HG02588 (cell line): ENCODE results near the gene SEMA3B.

ENCODE experiments used
- ATAC-seq: cut with Tn5 transposase; IDR thresholded peaks from one replicate; pipeline ENCODE4 v1.9.1; 2021; ENCODE audit warnings: mild to moderate bottlenecking, moderate library complexity; ENCODE audit not compliant: unreplicated experiment

SEMA3B gene

DNA sequence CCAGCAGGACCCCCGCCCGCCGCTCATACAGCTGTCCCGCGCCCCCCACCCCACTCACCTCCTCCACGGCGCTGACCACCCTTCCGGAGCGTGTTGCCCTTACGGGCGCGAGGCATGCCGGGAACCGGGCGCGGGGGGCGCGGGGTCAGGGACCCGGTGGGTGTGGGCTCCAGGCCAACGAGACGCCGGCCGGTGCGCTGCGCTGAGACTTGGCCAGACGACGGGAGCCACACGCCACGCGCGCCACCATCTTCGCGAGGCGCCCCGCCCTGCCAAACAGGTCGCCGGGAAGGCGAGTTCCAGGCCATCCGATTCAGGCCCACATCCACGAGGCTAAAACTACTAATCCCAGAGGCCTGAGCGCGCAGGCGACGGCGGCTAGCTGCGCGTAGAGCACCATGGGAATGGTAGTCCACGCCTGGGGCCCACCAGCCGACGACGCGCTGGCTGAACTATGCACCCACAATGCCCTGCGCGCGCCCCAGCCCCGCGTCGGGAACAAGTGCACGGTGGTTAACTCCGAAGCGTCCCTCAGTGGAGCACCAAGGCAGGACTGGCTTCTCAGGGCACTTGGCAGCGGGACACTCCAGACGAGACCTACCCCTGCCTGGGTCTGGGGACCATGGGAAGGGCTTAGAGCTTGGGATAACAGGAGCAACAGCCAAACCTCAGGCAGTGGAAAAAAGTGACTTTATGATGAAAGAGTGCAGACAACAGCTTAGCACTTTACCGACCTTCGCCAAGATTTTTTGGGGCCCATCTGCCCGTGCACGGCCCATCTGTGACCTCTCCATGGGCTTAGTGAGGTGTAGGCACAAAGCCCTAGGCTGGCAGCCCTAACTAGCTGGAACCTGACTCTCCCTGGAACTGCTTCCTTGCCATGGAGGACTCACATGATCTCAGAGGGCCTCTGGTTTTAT is 23.5 kb downstream of the SEMA3B start, which contains the start of gene IFRD2:
Gene IFRD2, minus strand, starts transcription at position 271 of the 920 bp plus-strand sequence. Its CDS starts 155 bp downstream, at position 116.
- ATAC-seq = peak; percentile 94

DNA sequence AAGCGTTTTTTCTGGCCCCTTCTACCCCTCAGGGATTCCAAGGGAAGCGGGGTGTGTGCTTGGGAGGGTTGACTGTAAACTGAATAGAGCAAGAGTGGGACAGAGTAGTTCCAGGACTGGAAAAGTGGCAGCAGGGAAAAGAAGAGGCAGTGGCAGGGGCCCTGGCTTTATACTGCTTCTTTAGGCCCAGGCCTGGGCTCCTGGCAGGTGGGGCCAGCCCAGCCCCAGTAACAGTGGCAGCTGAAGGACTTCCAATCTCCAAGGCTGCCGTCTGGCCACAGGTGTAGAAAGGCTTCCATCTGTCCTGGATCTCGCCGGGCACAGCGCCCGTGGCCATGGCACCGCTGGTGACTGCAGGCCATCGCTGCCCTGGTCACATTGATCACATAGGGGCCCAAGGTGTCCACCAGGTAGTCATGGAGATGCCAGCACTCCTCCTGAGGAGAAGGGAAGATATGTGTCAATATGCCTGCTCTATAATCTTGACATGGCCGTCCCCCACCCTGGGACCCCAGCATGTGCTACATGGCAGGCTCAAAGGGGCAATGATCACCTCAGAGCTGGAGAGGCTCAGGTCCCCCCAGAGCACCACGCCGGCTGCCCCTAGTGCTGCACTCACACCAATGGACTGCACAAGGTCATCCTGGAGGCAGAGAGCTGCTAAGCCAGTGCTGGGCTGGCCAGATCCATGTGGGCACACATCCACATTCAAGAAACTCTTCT is 24.3 kb downstream of the SEMA3B start:
- ATAC-seq = no peak

DNA sequence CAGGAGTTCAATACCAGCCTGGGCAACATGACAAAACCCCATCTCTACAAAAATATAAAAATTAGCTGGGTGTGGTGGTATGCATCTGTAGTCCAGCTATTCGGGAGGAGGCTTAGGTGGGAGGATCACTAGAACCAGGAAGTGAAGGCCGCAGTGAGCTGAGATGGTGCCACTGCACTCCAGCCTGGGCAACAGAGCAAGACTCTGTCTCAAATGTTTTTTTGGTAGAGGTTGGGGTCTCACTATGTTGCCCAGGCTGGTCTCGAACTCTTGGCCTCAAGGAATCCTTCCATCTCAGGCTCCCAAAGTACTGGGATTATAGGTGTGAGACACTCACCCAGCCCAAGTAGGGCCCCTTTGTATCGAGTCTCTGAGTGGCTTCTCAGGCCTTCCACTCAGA is 25.1 kb downstream of the SEMA3B start:
- no peak for ATAC-seq

DNA sequence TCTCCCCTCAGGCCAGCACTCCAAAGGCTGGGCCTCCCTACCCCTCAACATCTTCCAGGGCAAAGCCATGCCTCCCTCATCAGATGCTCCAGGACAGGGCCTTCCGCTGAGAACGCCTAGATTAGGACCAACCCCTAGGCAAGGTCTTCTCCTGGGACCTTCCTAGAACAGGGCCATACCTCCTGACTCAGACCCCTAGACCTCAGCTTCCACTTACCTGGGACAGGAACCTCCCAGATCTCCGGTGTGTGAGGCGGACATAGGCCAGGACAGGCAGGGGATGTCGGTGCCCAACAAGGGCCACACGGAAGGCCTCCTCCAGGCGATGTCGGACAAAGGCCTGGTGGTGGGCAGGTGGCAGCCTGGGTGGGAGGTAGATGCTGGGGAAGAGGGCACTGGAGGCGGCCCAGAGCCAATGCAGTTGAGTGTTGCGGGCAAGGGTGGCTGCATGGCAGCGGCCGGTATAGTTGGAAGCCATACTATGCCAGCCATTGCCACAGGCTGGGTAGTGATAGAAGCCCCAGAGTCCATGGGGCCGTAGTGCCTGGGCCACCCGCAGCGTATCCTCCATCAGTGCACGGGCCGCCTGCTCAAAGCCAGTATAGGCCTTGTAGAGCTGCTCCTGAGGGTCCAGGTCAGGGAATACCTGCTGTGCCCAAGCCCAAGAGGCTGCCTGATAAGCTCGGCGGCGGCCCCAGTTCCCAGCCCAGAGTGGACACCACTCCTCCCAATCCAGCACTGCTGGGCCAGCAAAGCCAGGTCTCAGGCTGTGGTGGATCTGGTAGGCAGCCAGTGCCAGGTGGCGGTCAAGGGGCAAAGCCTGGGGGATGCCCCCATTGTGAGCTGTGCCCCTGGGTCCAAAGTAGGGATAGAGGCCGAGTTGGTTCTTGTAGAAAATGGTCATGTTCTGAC is 25.8 kb downstream of the SEMA3B start:
- ATAC-seq = no peak

GRCh38 chr3:50295553-50296431 is 26.8 kb downstream of the SEMA3B start:
- no peak for ATAC-seq

- no peak for ATAC-seq
Measured at GRCh38 chr3:50296721-50297383, 27.9 kb downstream of the SEMA3B start.

GRCh38 chr3:50297384-50297775 is 28.4 kb downstream of the SEMA3B start:
- ATAC-seq = no peak

GRCh38 chr3:50297896-50298725 is 29.2 kb downstream of the SEMA3B start:
- ATAC-seq = no peak

- peak; percentile 86 for ATAC-seq
Measured at GRCh38 chr3:50298836-50299637, 30.1 kb downstream of the SEMA3B start, which contains the start of the genes HYAL3 and NAA80. TSS of gene HYAL3 (minus strand) at chr3:50299405. CDS start at chr3:50295602, 3,803 bp downstream. TSS of gene NAA80 (minus strand) at chr3:50299405. CDS start at chr3:50297463, 1,942 bp downstream.

DNA sequence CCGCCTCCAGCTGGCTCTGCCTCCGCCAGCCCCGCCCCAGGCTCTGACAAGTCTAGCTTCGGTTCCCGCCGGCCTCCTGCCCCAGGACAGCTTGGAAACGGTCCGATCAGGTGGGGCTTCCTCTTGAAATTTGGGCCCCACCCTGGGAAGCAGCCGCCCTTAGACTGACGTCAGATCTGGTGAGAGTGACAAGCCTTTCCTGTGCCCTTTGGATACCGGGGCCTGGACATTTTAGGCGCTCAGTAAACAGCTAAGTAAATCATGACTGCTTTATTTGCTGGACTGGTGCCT is 30.6 kb downstream of the SEMA3B start:
- ATAC-seq = no peak

DNA sequence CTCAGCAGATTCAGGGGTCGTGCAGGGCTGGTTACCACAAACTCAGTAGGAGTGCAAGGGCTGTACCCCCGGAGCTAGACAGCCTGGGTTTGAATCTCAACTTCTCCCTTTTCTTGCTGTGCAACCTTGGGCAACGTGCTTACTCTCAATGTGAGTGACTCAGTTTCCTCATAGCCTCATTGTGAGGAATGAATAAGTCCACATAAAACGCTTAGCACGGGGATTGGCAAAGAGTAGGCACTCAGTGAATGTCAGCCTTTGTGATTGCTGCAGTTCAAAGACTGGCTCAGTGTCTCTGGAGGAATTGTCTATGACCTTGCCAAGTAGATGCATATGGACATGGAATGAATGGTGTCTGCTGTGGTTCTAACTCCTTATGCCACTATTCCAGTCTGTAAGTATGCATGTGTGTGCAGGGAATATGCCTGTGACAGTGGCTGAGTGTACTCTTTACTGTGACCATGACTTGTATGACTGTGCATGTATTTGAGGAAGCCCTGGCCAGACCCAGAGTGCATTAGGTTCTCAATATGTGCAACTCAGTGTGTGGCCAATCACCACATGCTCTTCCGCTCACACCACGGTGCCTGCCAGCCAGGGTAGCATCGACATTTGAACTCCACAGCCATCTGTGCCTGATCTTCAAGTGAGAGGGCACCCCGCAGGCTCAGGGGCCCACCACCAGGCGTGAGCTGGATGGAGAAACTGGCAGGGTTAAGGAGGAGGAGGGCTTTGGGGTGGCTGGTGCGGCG is 31.2 kb downstream of the SEMA3B start:
- ATAC-seq = no peak

DNA sequence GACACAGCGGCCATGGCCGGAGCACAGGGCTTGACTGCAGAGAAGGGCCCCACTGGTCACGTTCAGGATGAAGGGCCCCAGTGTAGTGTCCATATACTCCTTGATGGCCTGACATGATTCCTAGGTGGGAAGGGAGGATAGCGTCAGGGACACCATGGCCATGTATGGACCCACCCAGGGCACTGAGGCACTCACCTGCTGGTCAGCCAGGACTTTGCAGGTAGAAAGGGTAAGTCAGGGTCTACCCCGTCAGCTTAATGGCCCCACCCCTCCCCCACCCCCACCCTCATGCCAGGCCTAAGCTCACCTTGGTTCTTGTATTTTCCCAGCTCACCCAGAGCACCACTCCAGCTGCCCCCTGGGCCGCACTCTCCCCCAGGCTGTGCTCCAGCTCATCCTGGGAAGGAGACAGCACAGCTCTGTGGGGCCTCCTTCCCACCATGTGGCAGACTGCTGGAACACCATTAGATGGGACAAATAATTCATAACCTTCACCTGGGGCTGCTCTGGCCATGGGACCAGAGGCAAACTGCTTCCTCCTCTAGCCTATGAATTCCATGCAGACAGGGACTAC is 31.8 kb downstream of the SEMA3B start:
- no peak for ATAC-seq

DNA sequence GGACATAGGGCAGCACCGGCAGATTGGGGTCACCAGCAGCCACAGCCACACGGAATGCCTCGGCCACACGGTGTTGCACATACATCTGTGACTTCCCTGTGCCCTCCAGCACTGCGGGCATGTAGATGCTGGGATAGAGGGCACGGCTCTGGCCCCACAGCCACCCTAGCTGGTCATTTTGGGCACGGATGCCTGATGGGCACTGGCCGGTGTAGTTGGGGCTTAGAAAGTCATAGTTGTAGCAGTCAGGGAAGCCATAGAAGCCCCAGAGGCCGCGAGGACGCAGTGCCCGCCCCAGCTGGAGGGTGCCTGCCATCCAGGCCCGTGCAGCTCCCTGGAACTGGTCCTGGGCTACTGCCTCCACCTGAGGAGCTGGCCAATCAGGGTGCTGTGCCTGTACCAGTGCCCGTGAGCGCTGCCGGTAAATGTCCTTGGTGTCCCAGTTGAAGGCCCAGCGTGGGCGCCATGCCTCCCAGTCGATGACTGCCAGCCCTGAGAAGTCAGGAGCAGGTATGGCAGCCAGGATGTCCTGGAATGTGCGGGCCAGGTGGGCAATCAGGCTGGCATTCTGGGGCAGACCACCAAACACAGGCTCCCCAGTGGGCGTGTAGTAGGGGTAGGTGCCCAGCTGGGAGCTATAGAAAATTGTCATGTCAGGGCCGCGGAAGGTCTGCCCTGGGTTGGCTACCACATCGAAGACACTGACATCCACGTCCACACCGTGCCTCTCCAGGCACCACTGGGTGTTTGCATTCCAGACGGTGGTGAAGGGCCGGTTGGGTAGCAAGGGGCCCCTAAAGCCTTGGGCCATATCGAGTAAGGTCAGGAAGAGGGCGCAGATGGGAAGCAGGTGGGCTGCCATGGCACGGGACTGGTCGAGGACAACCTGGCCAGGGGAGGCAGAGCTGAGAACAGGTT is 33.4 kb downstream of the SEMA3B start:
- no peak for ATAC-seq

DNA sequence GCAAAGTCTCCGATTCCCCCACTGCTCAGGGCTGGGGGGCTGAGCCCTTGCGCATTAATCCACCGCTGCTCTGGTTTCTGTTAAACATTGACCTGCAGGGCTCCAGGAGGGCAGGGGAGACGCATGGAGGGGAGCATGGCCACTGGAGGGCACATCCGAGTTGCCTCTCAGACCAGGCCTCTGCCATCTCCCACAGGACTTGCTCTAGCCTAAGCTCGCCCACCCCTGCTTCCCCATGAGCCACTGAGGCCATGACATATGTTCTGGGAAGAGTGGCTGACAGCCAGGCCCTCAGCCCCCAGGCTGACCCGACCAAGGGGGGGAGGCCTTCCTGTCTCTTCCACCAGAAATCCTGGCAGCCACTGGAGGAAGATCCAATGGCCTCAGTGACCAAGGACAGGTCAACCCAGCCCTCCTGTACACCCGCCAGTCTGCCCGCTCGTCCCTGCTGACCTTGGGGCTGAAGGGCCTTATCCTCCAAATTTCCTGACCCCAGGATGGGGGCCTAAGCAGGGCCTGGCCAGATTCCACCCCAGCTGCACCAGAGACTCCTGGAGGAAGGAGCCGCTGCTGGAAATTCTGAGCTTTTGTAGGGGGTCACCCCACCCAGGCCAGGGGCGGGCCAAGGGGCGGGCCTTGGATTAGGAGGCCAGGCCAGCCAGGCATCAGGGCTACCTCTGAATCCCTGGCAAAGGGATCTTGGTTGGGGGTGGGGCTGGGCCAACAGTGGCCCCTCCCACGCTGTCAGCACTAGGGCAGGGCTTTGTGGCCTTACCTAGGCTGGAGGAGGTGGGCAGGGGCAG is 34.3 kb downstream of the SEMA3B start, which contains the start of gene HYAL1:
Gene HYAL1, minus strand, starts transcription at position 562 of the 803 bp plus-strand sequence. CDS start 618 bp downstream, outside the sequence.
- no peak for ATAC-seq

DNA sequence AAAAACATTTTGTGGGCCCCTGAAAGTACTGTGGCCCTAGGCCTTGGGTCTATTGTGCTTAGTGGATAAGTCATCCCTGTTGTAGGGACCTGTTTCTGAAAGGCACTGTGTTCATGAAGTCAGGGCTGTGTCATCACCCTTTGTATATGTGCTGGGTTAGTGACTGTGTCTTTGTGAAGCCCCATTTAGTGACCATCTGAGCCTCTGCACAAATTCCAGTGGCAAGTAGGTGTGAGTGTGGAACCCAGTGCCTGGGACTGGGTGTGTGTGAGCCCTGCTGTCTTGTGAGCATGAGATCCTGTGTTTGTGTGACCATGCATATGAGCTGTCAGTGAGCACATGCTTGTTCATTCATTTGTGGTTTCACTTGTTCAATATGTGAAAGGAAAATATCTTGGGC is 35.7 kb downstream of the SEMA3B start:
- ATAC-seq = no peak
